ENCODE results near the gene GPR35. TPM values are rescaled to one million over a fixed set of nuclear protein-coding genes. Genes with fewer than 3 reads are reported as not detected.
A peak's percentile ranks its signal among the peaks of the same experiment; 100 is the strongest.

The GPR35 gene
- total RNA-seq, 1 donor from 2014 or later: 0.82 TPM

GRCh38 chr2:240586919-240587800 lies 38.1 kb upstream of the GPR35 start:
- Mint-ChIP-seq H3K36me3 (ENCODE audit: low read depth, unreplicated experiment) (no peaks in the 10 kb centered on the region), H3K27ac (ENCODE audit: unreplicated experiment) (no peak overlapping the region), H3K9me3 (ENCODE audit: unreplicated experiment) (no peaks in the 10 kb centered on the region), H3K4me3 (ENCODE audit: unreplicated experiment) (peak overlapping the region; percentile 89), H3K27me3 (ENCODE audit: low read depth, unreplicated experiment) (no peaks in the 10 kb centered on the region), H3K4me1 (ENCODE audit: low read depth, unreplicated experiment) (peaks cover 39% of the 10 kb centered on the region)
- DNase-seq (ENCODE audit: low read depth) (no peak), FAIRE-seq (no peak)
- Histone ChIP-seq H3K4me1 (ENCODE audit: insufficient read depth, low read length) (peaks cover 40% of the 10 kb centered on the region), H3K4me2 (ENCODE audit: low read length) (peak overlapping the region; percentile 98), H3K36me3 (ENCODE audit: insufficient read depth, low read length) (peaks cover 4% of the 10 kb centered on the region), H3K27me3 (ENCODE audit: insufficient read depth, low read length) (no peaks in the 10 kb centered on the region), H3K9me3 (ENCODE audit: insufficient read depth, low read depth, low read length) (no peaks in the 10 kb centered on the region), H3K27ac (ENCODE audit: low read depth, low read length) (no peak overlapping the region), H3K4me3 (ENCODE audit: insufficient read depth, low read depth, low read length) (peak overlapping the region; percentile 97), H4K20me1 (ENCODE audit: insufficient read depth, low read length) (peaks cover 79% of the 10 kb centered on the region), H3K79me2 (ENCODE audit: insufficient read depth, low read length) (peaks cover 81% of the 10 kb centered on the region), H3K9ac (ENCODE audit: low read length) (peak overlapping the region; percentile 96), H2AFZ (ENCODE audit: low read depth, low read length) (peak overlapping the region; percentile 64)
- peak; percentile 17 for TF ChIP-seq CTCF (IDR thresholded peaks at IDR 0.05; ENCODE audit: insufficient read depth, low read depth, low read length)
- TF ChIP-seq EZH2 (IDR thresholded peaks at IDR 0.05; ENCODE audit: insufficient read depth, low read length): no peak

- Mint-ChIP-seq H3K9me3 (ENCODE audit: unreplicated experiment) (no peaks in the 10 kb centered on the region), H3K27me3 (ENCODE audit: low read depth, unreplicated experiment) (no peaks in the 10 kb centered on the region), H3K36me3 (ENCODE audit: low read depth, unreplicated experiment) (no peaks in the 10 kb centered on the region), H3K4me1 (ENCODE audit: low read depth, unreplicated experiment) (peaks cover 30% of the 10 kb centered on the region), H3K4me3 (ENCODE audit: unreplicated experiment) (peak overlapping the region; percentile 89), H3K27ac (ENCODE audit: unreplicated experiment) (no peak overlapping the region)
- no peak overlapping the region for H2AFZ ChIP-seq (ENCODE audit: low read depth, low read length)
- DNase-seq (ENCODE audit: low read depth) (no peak), FAIRE-seq (no peak)
- peak overlapping the region; percentile 97 for H3K4me3 ChIP-seq (ENCODE audit: insufficient read depth, low read depth, low read length)
- H3K9ac ChIP-seq (ENCODE audit: low read length): peak overlapping the region; percentile 96
- no peak overlapping the region for H3K27ac ChIP-seq (ENCODE audit: low read depth, low read length)
- no peak for TF ChIP-seq EZH2 (IDR thresholded peaks at IDR 0.05; ENCODE audit: insufficient read depth, low read length)
- TF ChIP-seq CTCF (IDR thresholded peaks at IDR 0.05; ENCODE audit: insufficient read depth, low read depth, low read length): no peak
- H3K27me3 ChIP-seq (ENCODE audit: insufficient read depth, low read length): no peaks in the 10 kb centered on the region
- H3K36me3 ChIP-seq (ENCODE audit: insufficient read depth, low read length): peaks cover 4% of the 10 kb centered on the region
- H3K4me2 ChIP-seq (ENCODE audit: low read length): peak overlapping the region; percentile 98
- H4K20me1 ChIP-seq (ENCODE audit: insufficient read depth, low read length): peaks cover 82% of the 10 kb centered on the region
- peaks cover 83% of the 10 kb centered on the region for H3K79me2 ChIP-seq (ENCODE audit: insufficient read depth, low read length)
- H3K4me1 ChIP-seq (ENCODE audit: insufficient read depth, low read length): peaks cover 37% of the 10 kb centered on the region
- H3K9me3 ChIP-seq (ENCODE audit: insufficient read depth, low read depth, low read length): no peaks in the 10 kb centered on the region
These were observed 37.1 kb upstream of the GPR35 start for GRCh38 chr2:240588006-240588655.
